Measurements from ENCODE around the gene PRSS12.

PRSS12 gene

DNA sequence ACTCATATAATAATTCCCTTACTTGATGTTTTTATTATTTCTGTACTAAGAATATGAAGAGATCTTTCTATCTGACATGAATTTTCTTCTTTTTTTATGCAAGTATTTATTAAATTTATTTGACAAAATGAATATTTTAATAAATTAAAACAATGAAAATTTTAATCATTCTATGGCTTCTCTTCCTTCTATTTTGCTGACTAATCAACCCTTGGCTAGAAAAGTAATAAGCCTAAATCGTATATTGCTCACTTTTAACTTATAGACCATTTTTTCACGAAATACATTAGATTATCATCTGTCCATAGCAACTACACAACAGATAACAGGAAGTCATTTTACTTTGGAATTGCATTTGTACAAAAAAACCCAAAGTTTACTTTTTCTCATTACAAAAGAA is 38.6 kb downstream of the PRSS12 start:
- no peak overlapping the region for H2AFZ ChIP-seq (ENCODE audit: low read length)
- TF ChIP-seq, protein P1, sequence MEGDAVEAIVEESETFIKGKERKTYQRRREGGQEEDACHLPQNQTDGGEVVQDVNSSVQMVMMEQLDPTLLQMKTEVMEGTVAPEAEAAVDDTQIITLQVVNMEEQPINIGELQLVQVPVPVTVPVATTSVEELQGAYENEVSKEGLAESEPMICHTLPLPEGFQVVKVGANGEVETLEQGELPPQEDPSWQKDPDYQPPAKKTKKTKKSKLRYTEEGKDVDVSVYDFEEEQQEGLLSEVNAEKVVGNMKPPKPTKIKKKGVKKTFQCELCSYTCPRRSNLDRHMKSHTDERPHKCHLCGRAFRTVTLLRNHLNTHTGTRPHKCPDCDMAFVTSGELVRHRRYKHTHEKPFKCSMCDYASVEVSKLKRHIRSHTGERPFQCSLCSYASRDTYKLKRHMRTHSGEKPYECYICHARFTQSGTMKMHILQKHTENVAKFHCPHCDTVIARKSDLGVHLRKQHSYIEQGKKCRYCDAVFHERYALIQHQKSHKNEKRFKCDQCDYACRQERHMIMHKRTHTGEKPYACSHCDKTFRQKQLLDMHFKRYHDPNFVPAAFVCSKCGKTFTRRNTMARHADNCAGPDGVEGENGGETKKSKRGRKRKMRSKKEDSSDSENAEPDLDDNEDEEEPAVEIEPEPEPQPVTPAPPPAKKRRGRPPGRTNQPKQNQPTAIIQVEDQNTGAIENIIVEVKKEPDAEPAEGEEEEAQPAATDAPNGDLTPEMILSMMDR (IDR thresholded peaks at IDR 0.05; ENCODE audit: low read length), result no peak
- no peak for TF ChIP-seq EZH2 (IDR thresholded peaks at IDR 0.05; ENCODE audit: borderline replicate concordance, low read length)
- no peaks in the 10 kb centered on the region for H3K79me2 ChIP-seq (ENCODE audit: insufficient read depth, low read length)
- no peaks in the 10 kb centered on the region for H4K20me1 ChIP-seq (ENCODE audit: insufficient read depth, low read length)
- H3K27ac ChIP-seq (ENCODE audit: low read depth, low read length, poor library complexity, severe bottlenecking), result no peak overlapping the region
- no peaks in the 10 kb centered on the region for H3K9me2 ChIP-seq (ENCODE audit: low read depth, low read length)
- H3F3A ChIP-seq (ENCODE audit: insufficient read depth, low read length), result no peaks in the 10 kb centered on the region
- H3K4me2 ChIP-seq (ENCODE audit: low read length), result no peak overlapping the region
- no peaks in the 10 kb centered on the region for H3K9me3 ChIP-seq (ENCODE audit: low read length)
- no peaks in the 10 kb centered on the region for H3K27me3 ChIP-seq (ENCODE audit: insufficient read depth, low read length)
- no peaks in the 10 kb centered on the region for H3K36me3 ChIP-seq (ENCODE audit: insufficient read depth, low read length)
- H3K4me1 ChIP-seq (ENCODE audit: insufficient read depth, low read length, severe bottlenecking), result no peaks in the 10 kb centered on the region
- H3K4me3 ChIP-seq (ENCODE audit: low read depth, low read length, poor library complexity, severe bottlenecking), result no peak overlapping the region
- no peak overlapping the region for H3K9ac ChIP-seq (ENCODE audit: low read length)

DNA sequence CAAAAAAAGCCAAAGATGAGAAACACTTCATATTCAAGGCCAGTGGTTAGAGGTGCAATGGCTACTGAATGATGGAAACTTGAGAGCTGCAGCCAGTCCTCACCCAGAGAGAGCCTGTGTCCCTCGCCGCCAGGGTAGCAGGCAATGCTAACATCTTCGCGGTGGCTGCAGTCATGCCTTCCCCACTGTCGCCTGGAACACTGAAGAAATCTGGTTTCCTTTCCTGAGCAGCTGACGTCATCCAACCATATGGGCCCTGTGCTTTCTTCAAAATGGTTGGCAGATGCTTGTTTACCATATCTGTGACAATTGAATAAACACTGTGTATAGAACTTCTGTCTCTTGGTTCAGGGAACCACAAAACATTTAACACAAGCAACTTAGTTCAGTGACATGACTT is 39.7 kb downstream of the PRSS12 start:
- Histone ChIP-seq H3K27ac (ENCODE audit: low read depth, low read length, poor library complexity, severe bottlenecking) (no peak overlapping the region), H3K79me2 (ENCODE audit: insufficient read depth, low read length) (no peaks in the 10 kb centered on the region), H3K4me1 (ENCODE audit: insufficient read depth, low read length, severe bottlenecking) (no peaks in the 10 kb centered on the region), H2AFZ (ENCODE audit: low read length) (no peak overlapping the region), H3K9ac (ENCODE audit: low read length) (no peak overlapping the region), H3K9me3 (ENCODE audit: low read length) (no peaks in the 10 kb centered on the region), H3K4me3 (ENCODE audit: low read depth, low read length, poor library complexity, severe bottlenecking) (no peak overlapping the region), H3K36me3 (ENCODE audit: insufficient read depth, low read length) (no peaks in the 10 kb centered on the region), H3K4me2 (ENCODE audit: low read length) (no peak overlapping the region), H3K27me3 (ENCODE audit: insufficient read depth, low read length) (no peaks in the 10 kb centered on the region), H3K9me2 (ENCODE audit: low read depth, low read length) (no peaks in the 10 kb centered on the region), H4K20me1 (ENCODE audit: insufficient read depth, low read length) (no peaks in the 10 kb centered on the region), H3F3A (ENCODE audit: insufficient read depth, low read length) (no peaks in the 10 kb centered on the region)
- TF ChIP-seq, protein P1 (IDR thresholded peaks at IDR 0.05; ENCODE audit: low read length), result no peak
- no peak for TF ChIP-seq EZH2 (IDR thresholded peaks at IDR 0.05; ENCODE audit: borderline replicate concordance, low read length)

DNA sequence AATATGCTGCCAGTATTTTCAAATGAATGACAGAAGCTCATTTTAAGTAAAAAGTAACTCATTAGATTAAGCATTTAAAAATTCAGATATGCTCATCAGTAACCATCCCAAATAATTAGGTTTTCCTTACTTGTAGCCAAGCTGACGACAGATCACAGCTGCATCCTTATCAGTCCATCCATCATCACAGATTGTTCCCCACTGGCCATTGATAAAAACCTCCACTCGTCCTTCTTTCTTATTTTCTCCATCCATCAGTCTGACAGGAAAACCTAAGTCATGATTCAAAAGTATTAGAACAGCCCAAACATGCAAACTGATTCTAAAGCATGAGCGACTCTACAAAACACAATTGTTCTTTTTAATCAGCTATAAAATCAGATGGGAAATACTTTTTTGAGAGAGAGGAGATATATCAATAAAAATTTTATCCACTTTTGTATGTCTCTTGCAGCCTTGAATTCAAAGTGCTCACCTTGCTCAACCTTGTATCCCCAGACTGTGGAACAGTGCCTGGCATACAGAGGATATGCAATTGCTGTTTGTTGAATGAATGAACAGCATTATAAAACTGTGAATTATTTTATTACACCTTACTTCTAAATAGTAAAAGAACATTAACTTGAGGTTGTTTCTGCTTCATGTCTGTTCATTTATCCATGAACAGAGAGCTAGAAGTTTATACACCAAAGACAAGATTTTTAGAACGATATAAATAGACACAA is 44.3 kb downstream of the PRSS12 start:
- H3K27ac ChIP-seq (ENCODE audit: low read depth, low read length, poor library complexity, severe bottlenecking), result no peak overlapping the region
- no peaks in the 10 kb centered on the region for H3K36me3 ChIP-seq (ENCODE audit: insufficient read depth, low read length)
- no peak for TF ChIP-seq EZH2 (IDR thresholded peaks at IDR 0.05; ENCODE audit: borderline replicate concordance, low read length)
- TF ChIP-seq, protein P1 (IDR thresholded peaks at IDR 0.05; ENCODE audit: low read length), result no peak
- H3K4me3 ChIP-seq (ENCODE audit: low read depth, low read length, poor library complexity, severe bottlenecking), result no peak overlapping the region
- H3K27me3 ChIP-seq (ENCODE audit: insufficient read depth, low read length), result no peaks in the 10 kb centered on the region
- no peaks in the 10 kb centered on the region for H3K4me1 ChIP-seq (ENCODE audit: insufficient read depth, low read length, severe bottlenecking)
- H4K20me1 ChIP-seq (ENCODE audit: insufficient read depth, low read length), result no peaks in the 10 kb centered on the region
- no peak overlapping the region for H3K9ac ChIP-seq (ENCODE audit: low read length)
- H3K9me3 ChIP-seq (ENCODE audit: low read length), result no peaks in the 10 kb centered on the region
- no peaks in the 10 kb centered on the region for H3K79me2 ChIP-seq (ENCODE audit: insufficient read depth, low read length)
- no peak overlapping the region for H2AFZ ChIP-seq (ENCODE audit: low read length)
- no peak overlapping the region for H3K4me2 ChIP-seq (ENCODE audit: low read length)
- H3F3A ChIP-seq (ENCODE audit: insufficient read depth, low read length), result no peaks in the 10 kb centered on the region
- no peaks in the 10 kb centered on the region for H3K9me2 ChIP-seq (ENCODE audit: low read depth, low read length)

All from OCI-LY1 (cell line).